Activated CD4-positive, alpha-beta T cell treated with anti-CD3 and anti-CD28 coated beads, Interleukin-2, amount 10 ng/mL, durations not matched to agents 24 days and 14 days (primary cell): ENCODE data around the gene SLC22A2. TPM values are rescaled to one million over a fixed set of nuclear protein-coding genes. Genes with fewer than 3 reads are reported as not detected.

Experiments
- DNase-seq: peaks from one replicate; pipeline ENCODE4 v3.0.0; 2022
- H3K27ac Mint-ChIP-seq: one replicate; pipeline ENCODE4 v1.8.0; 2022; ENCODE audit warnings: mild to moderate bottlenecking, mixed read lengths
- H3K27me3 Mint-ChIP-seq: one replicate; pipeline ENCODE4 v1.8.0; 2022; ENCODE audit warnings: mixed read lengths
- H3K36me3 Mint-ChIP-seq: one replicate; pipeline ENCODE4 v1.8.0; 2022; ENCODE audit warnings: low read depth, mild to moderate bottlenecking, mixed read lengths
- H3K4me1 Mint-ChIP-seq: one replicate; pipeline ENCODE4 v1.8.0; 2021; ENCODE audit warnings: mixed read lengths
- H3K4me3 Mint-ChIP-seq: one replicate; pipeline ENCODE4 v1.8.0; 2022; ENCODE audit warnings: mild to moderate bottlenecking, moderate library complexity, mixed read lengths
- H3K9me3 Mint-ChIP-seq: one replicate; pipeline ENCODE4 v1.8.0; 2021; ENCODE audit warnings: mixed read lengths
- intact Hi-C: fragments of 100-400 bp; cut with micrococcal nuclease; formaldehyde crosslinking; loops from one replicate; pipeline ENCODE4 v1.15.1; 2023
- total RNA-seq: library from RNA; stranded (reverse); gene quantifications from 2 replicates; pipeline ENCODE4 v1.2.3, GENCODE V29; 2022

The SLC22A2 gene
- total RNA-seq, 1 donor from 2014 or later, result not detected

GRCh38 chr6:160170018-160170680, 88.5 kb downstream of the SLC22A2 start:
- intact Hi-C loops, result no loop called here
- Mint-ChIP-seq H3K4me3 (no peak overlapping the region), H3K36me3 (no peaks in the 10 kb centered on the region), H3K4me1 (no peaks in the 10 kb centered on the region), H3K27me3 (peaks cover 2% of the 10 kb centered on the region), H3K9me3 (peaks cover 3% of the 10 kb centered on the region), H3K27ac (no peak overlapping the region)
- DNase-seq, result no peak

GRCh38 chr6:160167604-160168399, 90.8 kb downstream of the SLC22A2 start:
- Mint-ChIP-seq H3K27ac (no peak overlapping the region), H3K9me3 (peaks cover 3% of the 10 kb centered on the region), H3K36me3 (no peaks in the 10 kb centered on the region), H3K4me1 (no peaks in the 10 kb centered on the region), H3K27me3 (peaks cover 2% of the 10 kb centered on the region), H3K4me3 (no peak overlapping the region)
- DNase-seq, result peak; percentile 37
- intact Hi-C loops, result no loop called here

Other genes starting within 250 kb of the SLC22A2 start
- 2.2 and 3.1 TPM in 2 replicates for gene SLC22A1, start 137.0 kb downstream of the SLC22A2 start, total RNA-seq
- gene SLC22A3, start 89.6 kb upstream of the SLC22A2 start, total RNA-seq, result not detected in 2 replicates